Nephron (organoid): ENCODE results near the gene USHBP1.
A peak's percentile ranks its signal among the peaks of the same experiment; 100 is the strongest.
"Not testable (repeated sequence)": the region's sequence is repeated elsewhere in the genome, so short reads cannot be mapped to it uniquely, and the experiment has no call there.

Experiments used
- H3K27ac Mint-ChIP-seq, 3 experiments: 2 replicates each; pipeline ENCODE4 v1.8.0; 2020; ENCODE audit warnings: mixed read lengths in 3 of 3, mild to moderate bottlenecking in 2 of 3, moderate library complexity in 1 of 3
- H3K27me3 Mint-ChIP-seq: 2 replicates; pipeline ENCODE4 v1.8.0; 2021; ENCODE audit warnings: low read depth, mild to moderate bottlenecking, moderate library complexity, mixed read lengths
- H3K36me3 Mint-ChIP-seq: 2 replicates; pipeline ENCODE4 v1.8.0; 2020; ENCODE audit warnings: low read depth, mixed read lengths
- H3K4me1 Mint-ChIP-seq: 2 replicates; pipeline ENCODE4 v1.8.0; 2020; ENCODE audit warnings: mixed read lengths
- H3K4me3 Mint-ChIP-seq, 3 experiments: 2 replicates each; pipeline ENCODE4 v1.8.0; 2020; ENCODE audit warnings: mild to moderate bottlenecking in 3 of 3, mixed read lengths in 3 of 3, moderate library complexity in 2 of 3
- H3K9me3 Mint-ChIP-seq: 2 replicates; pipeline ENCODE4 v1.8.0; 2020; ENCODE audit warnings: mixed read lengths
- CTCF ChIP-seq, 3 experiments: fragments of 200-600 bp; sonication (generic); IDR thresholded peaks; one replicate each; pipeline ENCODE4 v1.5.0; 2021; ENCODE audit warnings: antibody characterized with exemption in 3 of 3; ENCODE audit not compliant: unreplicated experiment in 3 of 3

Gene USHBP1

GRCh38 chr19:17282488-17283125 is 18.1 kb upstream of the USHBP1 start:
- Mint-ChIP-seq H3K27me3 (peaks cover 11% of the 10 kb centered on the region), H3K4me1 (no peaks in the 10 kb centered on the region), H3K4me3 (peak overlapping the region; percentile 71 to 75 (median 74)), H3K36me3 (peaks cover 12% of the 10 kb centered on the region), H3K9me3 (no peaks in the 10 kb centered on the region), H3K27ac (no peak overlapping the region)
- TF ChIP-seq CTCF (IDR thresholded peaks at IDR 0.05; ENCODE audit: unreplicated experiment in 3 of 3), result peak; percentile 91 to 95 (median 93)

- H3K9me3 Mint-ChIP-seq, result no peaks in the 10 kb centered on the region
- peaks cover 11% of the 10 kb centered on the region for H3K27me3 Mint-ChIP-seq
- no peaks in the 10 kb centered on the region for H3K4me1 Mint-ChIP-seq
- H3K27ac Mint-ChIP-seq, result no peak within 1 kb of the TSS
- peak within 1 kb of the TSS; percentile 71 to 75 (median 74) for H3K4me3 Mint-ChIP-seq
- TF ChIP-seq CTCF (IDR thresholded peaks at IDR 0.05; ENCODE audit: unreplicated experiment in 3 of 3), result no peak
- peaks cover 21% of the 10 kb centered on the region for H3K36me3 Mint-ChIP-seq
Observed at GRCh38 chr19:17281391-17282304, 17.1 kb upstream of the USHBP1 start, which contains the start of gene ANKLE1. ANKLE1 (plus strand) TSS chr19:17281901; CDS start chr19:17281921, 20 bp downstream.

GRCh38 chr19:17279436-17279835 is 14.9 kb upstream of the USHBP1 start:
- TF ChIP-seq CTCF (IDR thresholded peaks at IDR 0.05; ENCODE audit: unreplicated experiment in 3 of 3), result no peak
- no peaks in the 10 kb centered on the region for H3K9me3 Mint-ChIP-seq
- no peak overlapping the region for H3K27ac Mint-ChIP-seq
- no peak overlapping the region for H3K4me3 Mint-ChIP-seq
- peaks cover 34% of the 10 kb centered on the region for H3K36me3 Mint-ChIP-seq
- peaks cover 11% of the 10 kb centered on the region for H3K27me3 Mint-ChIP-seq
- H3K4me1 Mint-ChIP-seq, result no peaks in the 10 kb centered on the region

- no peak overlapping the region for H3K4me3 Mint-ChIP-seq
- no peaks in the 10 kb centered on the region for H3K27me3 Mint-ChIP-seq
- H3K27ac Mint-ChIP-seq, result no peak overlapping the region
- H3K4me1 Mint-ChIP-seq, result no peaks in the 10 kb centered on the region
- peaks cover 49% of the 10 kb centered on the region for H3K36me3 Mint-ChIP-seq
- no peak for TF ChIP-seq CTCF (IDR thresholded peaks at IDR 0.05; ENCODE audit: unreplicated experiment in 3 of 3)
- H3K9me3 Mint-ChIP-seq, result no peaks in the 10 kb centered on the region
Observed at GRCh38 chr19:17275441-17276175, 11.1 kb upstream of the USHBP1 start.

GRCh38 chr19:17274892-17275291 is 10.3 kb upstream of the USHBP1 start:
- H3K9me3 Mint-ChIP-seq, H3K4me3 Mint-ChIP-seq, H3K4me1 Mint-ChIP-seq, H3K27me3 Mint-ChIP-seq, H3K27ac Mint-ChIP-seq: not testable (repeated sequence)
- H3K36me3 Mint-ChIP-seq, result peaks cover 54% of the 10 kb centered on the region

- no peaks in the 10 kb centered on the region for H3K27me3 Mint-ChIP-seq
- H3K36me3 Mint-ChIP-seq, result peaks cover 21% of the 10 kb centered on the region
- no peak overlapping the region for H3K27ac Mint-ChIP-seq
- H3K9me3 Mint-ChIP-seq, result no peaks in the 10 kb centered on the region
- no peak for TF ChIP-seq CTCF (IDR thresholded peaks at IDR 0.05; ENCODE audit: unreplicated experiment in 3 of 3)
- peak overlapping the region; percentile 69 to 86 (median 85) for H3K4me3 Mint-ChIP-seq
- H3K4me1 Mint-ChIP-seq, result peaks cover 14% of the 10 kb centered on the region
Observed at GRCh38 chr19:17268754-17269153, 4.2 kb upstream of the USHBP1 start.
